K562 (cell line): Measurements from ENCODE around the gene COL25A1. TPM values are rescaled to one million over a fixed set of nuclear protein-coding genes. Genes with fewer than 3 reads are reported as not detected.

Source experiments
- HNRNPUL1 ChIP-seq: fragments of 200-400 bp; formaldehyde crosslinking; IDR thresholded peaks from 2 replicates; pipeline ENCODE4 v1.6.1; 2017; ENCODE audit warnings: low read length
- KLF10 ChIP-seq: fragments of 250-450 bp; sonication (Bioruptor Pico); IDR thresholded peaks from 2 replicates; pipeline ENCODE4 v1.6.1; 2021; ENCODE audit warnings: matching md5 sums
- PURB ChIP-seq: sonication (generic); formaldehyde crosslinking; IDR thresholded peaks from 2 replicates; pipeline ENCODE4 v1.9.0; 2021; ENCODE audit warnings: low read depth, mild to moderate bottlenecking, missing genetic modification reagents
- ZBTB8A ChIP-seq: fragments of 450-650 bp; IDR thresholded peaks from 2 replicates; pipeline ENCODE4 v1.6.1; 2018; ENCODE audit warnings: mild to moderate bottlenecking, moderate library complexity; ENCODE audit not compliant: partially characterized antibody
- polyA plus RNA-seq, 8 experiments: library from polyadenylated mRNA; depleted of rRNA in 4 of 8; stranded (reverse) in 5 of 8; unstranded in 3 of 8; fragments of >200 nt; fragmentation: Nextera tagmentation in 2 of 8; fragmentation: Illumina TruSeq in 1 of 8; extraction: Ambion mirVana in 2 of 8; extraction: Trizol in 1 of 8; gene quantifications; 2 replicates each; pipeline versions ENCODE4 v1.2.1 to v1.2.3, GENCODE V29; 2011 to 2014; ENCODE audit warnings: inconsistent platforms in 1 of 8, missing spikeins in 1 of 8
- total RNA-seq, 7 experiments: library from RNA; depleted of rRNA in 6 of 7; stranded (reverse); fragments of >200 nt in 6 of 7; fragmentation: Illumina TruSeq in 2 of 7; extraction: Trizol in 2 of 7; gene quantifications; 2 replicates each; pipeline versions ENCODE4 v1.2.1 to v1.2.3, GENCODE V29; 2011 to 2021; ENCODE audit warnings: low replicate concordance in 1 of 7
- TF ChIP-seq, protein P1 (sequence below), 2 experiments: fragments of 450-650 bp; IDR thresholded peaks; 2 replicates each; pipeline ENCODE4 v1.6.1; 2016; ENCODE audit warnings: mild to moderate bottlenecking in 2 of 2, borderline replicate concordance in 1 of 2, low read depth in 1 of 2, moderate library complexity in 1 of 2
- TF ChIP-seq, protein P2 (sequence below): fragments of 450-650 bp; IDR thresholded peaks from 2 replicates; pipeline ENCODE4 v1.6.1; 2016; ENCODE audit warnings: antibody characterized with exemption
- TF ChIP-seq, protein P3 (sequence below): fragments of 200-800 bp; sonication (Bioruptor generic); IDR thresholded peaks from 2 replicates; pipeline ENCODE4 v1.6.1; 2016; ENCODE audit warnings: missing genetic modification characterization, missing compliant biosample characterization

COL25A1 gene
- total and polyA plus RNA-seq, 9 of the 15 experiments (the other 6 are each of a cell fraction or from before 2014, with no cell fraction given) = 0.03 to 0.62 (median 0.27) TPM

DNA sequence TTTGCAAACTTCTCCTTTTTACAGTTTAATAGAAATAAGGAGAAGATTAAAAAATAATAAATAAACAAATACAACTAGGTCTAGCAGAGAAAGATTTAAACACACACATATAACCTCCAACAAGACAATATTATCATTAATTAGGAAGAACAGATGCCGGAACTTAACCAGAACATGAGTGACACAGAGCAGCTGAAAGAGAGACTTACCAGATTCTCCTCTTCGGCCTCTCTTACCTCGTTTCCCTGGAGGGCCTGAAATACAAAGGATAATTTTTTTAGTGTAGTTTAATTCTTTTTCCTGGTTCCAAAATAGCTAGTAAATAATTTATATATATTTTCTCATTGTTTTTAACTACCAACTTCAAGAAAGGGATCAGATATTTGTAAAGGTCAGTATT, 252.5 kb downstream of the COL25A1 start (continued):
- TF ChIP-seq, protein P1, sequence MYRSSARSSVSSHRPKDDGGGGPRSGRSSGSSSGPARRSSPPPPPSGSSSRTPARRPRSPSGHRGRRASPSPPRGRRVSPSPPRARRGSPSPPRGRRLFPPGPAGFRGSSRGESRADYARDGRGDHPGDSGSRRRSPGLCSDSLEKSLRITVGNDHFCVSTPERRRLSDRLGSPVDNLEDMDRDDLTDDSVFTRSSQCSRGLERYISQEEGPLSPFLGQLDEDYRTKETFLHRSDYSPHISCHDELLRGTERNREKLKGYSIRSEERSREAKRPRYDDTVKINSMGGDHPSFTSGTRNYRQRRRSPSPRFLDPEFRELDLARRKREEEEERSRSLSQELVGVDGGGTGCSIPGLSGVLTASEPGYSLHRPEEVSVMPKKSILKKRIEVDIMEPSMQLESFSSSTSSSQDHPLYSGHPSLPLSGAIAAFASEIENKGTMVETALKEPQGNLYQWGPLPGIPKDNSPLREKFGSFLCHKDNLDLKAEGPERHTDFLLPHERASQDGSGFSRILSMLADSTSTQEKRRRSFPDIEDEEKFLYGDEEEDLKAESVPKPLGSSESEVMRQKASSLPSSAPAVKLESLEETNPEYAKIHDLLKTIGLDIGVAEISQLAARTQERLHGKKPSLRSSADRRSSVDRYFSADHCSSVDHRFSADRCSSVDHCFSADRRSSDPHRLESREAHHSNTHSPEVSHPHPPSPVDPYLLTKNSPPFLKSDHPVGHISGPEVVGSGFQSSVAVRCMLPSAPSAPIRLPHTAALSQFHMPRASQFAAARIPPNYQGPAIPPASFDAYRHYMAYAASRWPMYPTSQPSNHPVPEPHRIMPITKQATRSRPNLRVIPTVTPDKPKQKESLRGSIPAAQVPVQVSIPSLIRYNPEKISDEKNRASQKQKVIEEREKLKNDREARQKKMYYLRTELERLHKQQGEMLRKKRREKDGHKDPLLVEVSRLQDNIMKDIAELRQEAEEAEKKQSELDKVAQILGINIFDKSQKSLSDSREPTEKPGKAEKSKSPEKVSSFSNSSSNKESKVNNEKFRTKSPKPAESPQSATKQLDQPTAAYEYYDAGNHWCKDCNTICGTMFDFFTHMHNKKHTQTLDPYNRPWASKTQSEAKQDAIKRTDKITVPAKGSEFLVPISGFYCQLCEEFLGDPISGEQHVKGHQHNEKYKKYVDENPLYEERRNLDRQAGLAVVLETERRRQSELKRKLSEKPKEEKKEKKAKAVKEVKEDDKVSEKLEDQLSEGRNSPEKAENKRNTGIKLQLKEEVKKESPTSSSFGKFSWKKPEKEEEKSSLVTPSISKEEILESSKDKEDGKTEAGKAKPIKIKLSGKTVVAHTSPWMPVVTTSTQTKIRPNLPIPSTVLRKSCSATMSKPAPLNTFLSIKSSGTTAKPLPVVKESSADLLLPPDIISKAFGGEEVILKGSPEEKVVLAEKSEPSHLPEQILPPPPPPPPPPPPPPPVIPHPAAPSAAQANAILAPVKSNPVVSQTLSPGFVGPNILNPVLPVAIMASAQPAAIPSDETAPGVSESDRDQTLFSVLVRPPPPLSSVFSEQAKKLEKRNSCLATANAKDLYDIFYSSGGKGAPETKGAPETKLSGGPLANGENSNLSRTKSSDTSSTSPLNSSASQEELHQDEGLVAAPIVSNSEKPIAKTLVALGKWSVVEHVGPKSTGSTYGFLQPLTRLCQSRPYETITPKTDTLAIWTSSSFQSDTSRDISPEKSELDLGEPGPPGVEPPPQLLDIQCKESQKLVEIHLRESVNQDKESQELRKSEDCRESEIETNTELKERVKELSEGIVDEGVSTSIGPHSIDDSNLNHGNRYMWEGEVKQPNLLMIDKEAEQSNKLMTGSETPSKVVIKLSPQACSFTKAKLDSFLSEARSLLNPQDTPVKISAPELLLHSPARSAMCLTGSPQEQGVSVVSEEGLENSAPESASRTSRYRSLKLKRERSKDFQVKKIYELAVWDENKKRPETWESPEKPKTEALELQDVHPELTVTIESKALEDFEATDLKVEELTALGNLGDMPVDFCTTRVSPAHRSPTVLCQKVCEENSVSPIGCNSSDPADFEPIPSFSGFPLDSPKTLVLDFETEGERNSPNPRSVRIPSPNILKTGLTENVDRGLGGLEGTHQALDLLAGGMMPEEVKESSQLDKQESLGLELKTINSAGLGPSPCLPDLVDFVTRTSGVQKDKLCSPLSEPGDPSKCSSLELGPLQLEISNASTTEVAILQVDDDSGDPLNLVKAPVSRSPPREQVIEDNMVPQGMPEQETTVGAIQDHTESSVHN (IDR thresholded peaks at IDR 0.05; ENCODE audit: borderline replicate concordance in 1 of 2, low read depth in 1 of 2) = no peak
- no peak for TF ChIP-seq KLF10
- TF ChIP-seq, protein P2, sequence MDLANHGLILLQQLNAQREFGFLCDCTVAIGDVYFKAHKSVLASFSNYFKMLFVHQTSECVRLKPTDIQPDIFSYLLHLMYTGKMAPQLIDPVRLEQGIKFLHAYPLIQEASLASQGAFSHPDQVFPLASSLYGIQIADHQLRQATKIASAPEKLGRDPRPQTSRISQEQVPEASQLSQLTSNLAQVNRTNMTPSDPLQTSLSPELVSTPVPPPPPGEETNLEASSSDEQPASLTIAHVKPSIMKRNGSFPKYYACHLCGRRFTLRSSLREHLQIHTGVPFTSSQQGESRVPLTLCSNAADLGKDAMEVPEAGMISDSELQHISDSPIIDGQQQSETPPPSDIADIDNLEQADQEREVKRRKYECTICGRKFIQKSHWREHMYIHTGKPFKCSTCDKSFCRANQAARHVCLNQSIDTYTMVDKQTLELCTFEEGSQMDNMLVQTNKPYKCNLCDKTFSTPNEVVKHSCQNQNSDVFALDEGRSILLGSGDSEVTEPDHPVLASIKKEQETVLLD = no peak
- TF ChIP-seq HNRNPUL1 = no peak
- TF ChIP-seq ZBTB8A = no peak
- no peak for TF ChIP-seq PURB
- TF ChIP-seq, protein P3, sequence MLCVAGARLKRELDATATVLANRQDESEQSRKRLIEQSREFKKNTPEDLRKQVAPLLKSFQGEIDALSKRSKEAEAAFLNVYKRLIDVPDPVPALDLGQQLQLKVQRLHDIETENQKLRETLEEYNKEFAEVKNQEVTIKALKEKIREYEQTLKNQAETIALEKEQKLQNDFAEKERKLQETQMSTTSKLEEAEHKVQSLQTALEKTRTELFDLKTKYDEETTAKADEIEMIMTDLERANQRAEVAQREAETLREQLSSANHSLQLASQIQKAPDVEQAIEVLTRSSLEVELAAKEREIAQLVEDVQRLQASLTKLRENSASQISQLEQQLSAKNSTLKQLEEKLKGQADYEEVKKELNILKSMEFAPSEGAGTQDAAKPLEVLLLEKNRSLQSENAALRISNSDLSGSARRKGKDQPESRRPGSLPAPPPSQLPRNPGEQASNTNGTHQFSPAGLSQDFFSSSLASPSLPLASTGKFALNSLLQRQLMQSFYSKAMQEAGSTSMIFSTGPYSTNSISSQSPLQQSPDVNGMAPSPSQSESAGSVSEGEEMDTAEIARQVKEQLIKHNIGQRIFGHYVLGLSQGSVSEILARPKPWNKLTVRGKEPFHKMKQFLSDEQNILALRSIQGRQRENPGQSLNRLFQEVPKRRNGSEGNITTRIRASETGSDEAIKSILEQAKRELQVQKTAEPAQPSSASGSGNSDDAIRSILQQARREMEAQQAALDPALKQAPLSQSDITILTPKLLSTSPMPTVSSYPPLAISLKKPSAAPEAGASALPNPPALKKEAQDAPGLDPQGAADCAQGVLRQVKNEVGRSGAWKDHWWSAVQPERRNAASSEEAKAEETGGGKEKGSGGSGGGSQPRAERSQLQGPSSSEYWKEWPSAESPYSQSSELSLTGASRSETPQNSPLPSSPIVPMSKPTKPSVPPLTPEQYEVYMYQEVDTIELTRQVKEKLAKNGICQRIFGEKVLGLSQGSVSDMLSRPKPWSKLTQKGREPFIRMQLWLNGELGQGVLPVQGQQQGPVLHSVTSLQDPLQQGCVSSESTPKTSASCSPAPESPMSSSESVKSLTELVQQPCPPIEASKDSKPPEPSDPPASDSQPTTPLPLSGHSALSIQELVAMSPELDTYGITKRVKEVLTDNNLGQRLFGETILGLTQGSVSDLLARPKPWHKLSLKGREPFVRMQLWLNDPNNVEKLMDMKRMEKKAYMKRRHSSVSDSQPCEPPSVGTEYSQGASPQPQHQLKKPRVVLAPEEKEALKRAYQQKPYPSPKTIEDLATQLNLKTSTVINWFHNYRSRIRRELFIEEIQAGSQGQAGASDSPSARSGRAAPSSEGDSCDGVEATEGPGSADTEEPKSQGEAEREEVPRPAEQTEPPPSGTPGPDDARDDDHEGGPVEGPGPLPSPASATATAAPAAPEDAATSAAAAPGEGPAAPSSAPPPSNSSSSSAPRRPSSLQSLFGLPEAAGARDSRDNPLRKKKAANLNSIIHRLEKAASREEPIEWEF = no peak
